GM12892 (cell line): ENCODE measurements around the gene TRIM64. TPM values are rescaled to one million over a fixed set of nuclear protein-coding genes. Genes with fewer than 3 reads are reported as not detected.
"Not testable (repeated sequence)": the region's sequence is repeated elsewhere in the genome, so short reads cannot be mapped to it uniquely, and the experiment has no call there.

Source experiments
- DNase-seq: peaks from one replicate; pipeline ENCODE4 v3.0.0; 2011; ENCODE audit not compliant: insufficient read length
- FAIRE-seq: peaks from 2 replicates; lab custom pipeline; 2011; peaks lifted over from hg19 to GRCh38; lab: Jason Lieb, UNC
- POLR2A ChIP-seq: IDR thresholded peaks from 2 replicates; pipeline ENCODE4 v1.6.1; 2011; ENCODE audit warnings: low read depth, low read length, control low read depth
- POLR2AphosphoS5 ChIP-seq: IDR thresholded peaks from 2 replicates; pipeline ENCODE4 v1.6.1; 2011; ENCODE audit warnings: low read depth, low read length, control low read depth
- TAF1 ChIP-seq: IDR thresholded peaks from 2 replicates; pipeline ENCODE4 v1.6.1; 2011; ENCODE audit warnings: low read depth, mild to moderate bottlenecking, control low read depth, low read length, borderline replicate concordance
- polyA plus RNA-seq: library from polyadenylated mRNA; unstranded; fragments of >200 nt; gene quantifications from one replicate; pipeline ENCODE4 v1.2.1, GENCODE V29; 2012; ENCODE audit warnings: missing spikeins, inconsistent platforms; ENCODE audit not compliant: missing spikeins

The TRIM64 gene
- polyA plus RNA-seq: not detected

GRCh38 chr11:89965737-89966136, at the start of gene TRIM64:
Gene TRIM64, plus strand, starts transcription at chr11:89966037. Its CDS starts 2,467 bp downstream, at chr11:89968504.
- not testable (repeated sequence) for FAIRE-seq

GRCh38 chr11:89922195-89922660, 43.6 kb upstream of the TRIM64 start, which contains the start of gene TRIM49D1:
Gene TRIM49D1, minus strand, starts transcription at chr11:89922245. Its CDS starts 4,535 bp downstream, at chr11:89917710.
- FAIRE-seq (no peak), DNase-seq (no peak)
- TF ChIP-seq POLR2A (no peak), POLR2AphosphoS5 (no peak), TAF1 (no peak)

More at GRCh38 chr11:89965737-89966136, at the start of gene TRIM64:
- not testable (repeated sequence) for DNase-seq

GRCh38 chr11:89923764-89924163, 42.1 kb upstream of the TRIM64 start, which contains the start of gene TRIM49D2:
Gene TRIM49D2, plus strand, starts transcription at chr11:89924064. Its CDS starts 2,698 bp downstream, at chr11:89926762.
- not testable (repeated sequence) for FAIRE-seq, DNase-seq

GRCh38 chr11:89960833-89961232, 5.0 kb upstream of the TRIM64 start:
- FAIRE-seq, DNase-seq: not testable (repeated sequence)
